ENCODE results near the gene LEKR1.
"Not testable (repeated sequence)": the region's sequence is repeated elsewhere in the genome, so short reads cannot be mapped to it uniquely, and the experiment has no call there.

The LEKR1 gene

DNA sequence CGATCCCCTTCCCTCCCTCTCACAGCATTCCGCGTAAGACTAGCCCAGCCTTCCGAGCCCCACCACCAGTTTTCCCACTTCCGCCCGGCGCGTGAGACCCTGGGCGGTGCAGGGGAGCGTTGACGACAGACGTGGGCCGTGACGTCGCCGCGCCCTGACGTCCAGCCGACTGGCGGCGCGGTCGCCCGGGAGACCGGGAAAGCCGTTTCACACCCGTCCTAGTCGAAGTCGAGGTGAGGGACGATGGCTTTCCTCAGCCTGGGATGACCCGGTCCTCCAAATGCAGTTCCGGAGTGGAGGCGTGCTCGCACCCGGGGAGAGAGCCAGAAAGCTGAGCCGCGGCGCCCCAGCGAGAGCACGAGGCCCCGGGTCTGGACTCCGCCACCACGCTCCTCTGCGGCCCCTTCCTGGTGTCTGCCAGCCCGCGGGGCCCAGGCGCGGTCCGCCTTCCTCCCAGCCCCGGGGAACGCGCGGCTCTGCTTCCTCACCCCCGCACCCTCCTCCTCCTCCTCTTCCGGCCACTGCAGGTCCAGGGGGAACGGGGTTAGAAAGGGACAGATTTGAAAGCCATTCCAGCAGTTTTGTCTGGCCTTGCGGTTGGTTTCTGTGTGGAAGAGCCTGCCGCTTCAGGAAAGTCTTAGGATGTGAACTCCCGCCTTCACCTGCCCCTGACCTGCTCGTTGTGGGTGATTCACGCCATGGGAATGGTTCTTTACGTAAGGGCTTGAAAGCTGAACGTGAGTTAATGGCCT, at the start of gene LEKR1:
LEKR1 (plus strand) TSS at position 210 of the 752 bp plus-strand sequence. CDS start 2,977 bp downstream, outside the sequence.
- peak; percentile 49 to 52 for DNase-seq (ENCODE audit: low read depth in 2 of 2)

DNA sequence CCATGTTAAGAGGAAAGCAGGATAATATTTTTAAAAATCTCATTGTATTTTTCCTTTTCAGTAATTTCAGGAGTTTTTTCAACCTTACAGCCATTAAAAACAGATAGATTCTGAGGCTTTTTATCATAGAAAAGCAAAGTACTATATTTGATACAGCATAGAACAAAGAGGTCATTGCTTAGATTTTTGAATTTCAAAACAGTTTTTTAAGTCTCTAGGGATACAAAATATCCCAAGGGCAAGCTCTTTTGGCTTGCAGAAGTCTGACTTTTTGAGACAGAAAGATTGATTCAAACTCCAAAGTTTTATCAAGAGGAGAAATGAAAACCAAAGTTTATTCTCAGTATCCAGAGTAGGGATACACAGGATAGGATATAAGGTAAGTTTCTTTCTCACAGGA, 49.3 kb upstream of the LEKR1 start:
- no peak for DNase-seq (ENCODE audit: low read depth in 2 of 2)

DNA sequence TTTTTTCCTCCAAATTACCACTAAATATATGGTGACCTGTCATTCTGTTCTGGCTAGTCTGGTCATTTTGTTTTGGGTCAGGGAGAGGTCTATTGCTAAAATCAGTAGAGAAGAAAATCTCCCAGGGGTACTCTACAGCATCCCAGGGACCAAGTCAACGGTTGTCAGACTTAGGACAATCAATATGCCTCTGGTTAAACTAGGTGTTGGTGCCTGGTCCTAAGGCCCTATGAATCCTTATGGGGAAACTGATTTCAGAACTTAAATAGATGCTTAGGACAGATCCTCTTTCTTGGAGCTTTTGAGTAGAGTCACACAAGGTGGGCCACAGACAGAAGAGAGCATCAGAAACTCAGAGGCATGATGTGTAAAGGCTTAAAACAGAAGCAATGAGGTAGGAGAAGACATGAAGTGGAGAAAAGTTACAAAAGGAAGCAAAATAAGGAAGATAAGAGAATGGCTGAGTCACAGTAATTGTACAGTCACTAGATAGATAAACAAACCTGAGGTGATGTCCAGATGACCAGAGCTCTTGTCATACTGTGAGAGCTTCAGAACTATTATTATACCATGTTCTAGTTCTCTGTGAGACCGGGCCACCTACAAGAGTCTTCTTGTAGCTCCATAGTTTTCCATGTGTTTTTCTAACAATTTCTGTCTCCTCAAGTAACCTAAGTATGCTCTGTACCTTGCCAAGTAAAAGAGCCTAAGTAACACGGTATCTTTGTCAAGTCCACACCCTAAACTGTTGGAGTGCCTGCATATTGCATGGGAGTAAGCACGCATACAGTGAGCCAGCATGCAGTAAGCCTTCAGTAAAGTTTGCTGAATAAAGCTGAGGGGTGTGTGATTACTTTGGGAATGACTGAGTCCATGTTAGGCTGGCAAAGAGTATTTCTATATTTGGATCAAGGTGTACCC, 44.6 kb upstream of the LEKR1 start:
- DNase-seq (ENCODE audit: low read depth in 2 of 2) = no peak

DNA sequence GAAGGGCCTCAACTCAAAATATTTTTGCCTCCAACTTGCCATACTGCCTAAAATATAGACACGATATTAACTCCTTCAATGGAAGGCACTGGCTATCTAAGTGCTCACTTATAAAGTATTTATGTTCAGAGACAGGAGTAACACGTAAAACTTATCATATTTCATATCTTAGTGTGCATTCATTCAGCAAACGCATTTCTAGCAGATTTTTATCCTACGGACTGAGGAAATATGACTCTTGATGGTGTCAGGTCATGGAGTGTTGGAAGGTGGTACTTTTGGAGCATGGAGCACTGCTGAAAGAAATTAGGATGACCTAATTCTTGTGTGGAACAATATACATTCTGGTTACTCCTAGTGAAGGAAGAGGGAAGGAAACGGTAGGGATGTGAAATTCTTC, 43.8 kb upstream of the LEKR1 start:
- no peak for DNase-seq (ENCODE audit: low read depth in 2 of 2)

DNA sequence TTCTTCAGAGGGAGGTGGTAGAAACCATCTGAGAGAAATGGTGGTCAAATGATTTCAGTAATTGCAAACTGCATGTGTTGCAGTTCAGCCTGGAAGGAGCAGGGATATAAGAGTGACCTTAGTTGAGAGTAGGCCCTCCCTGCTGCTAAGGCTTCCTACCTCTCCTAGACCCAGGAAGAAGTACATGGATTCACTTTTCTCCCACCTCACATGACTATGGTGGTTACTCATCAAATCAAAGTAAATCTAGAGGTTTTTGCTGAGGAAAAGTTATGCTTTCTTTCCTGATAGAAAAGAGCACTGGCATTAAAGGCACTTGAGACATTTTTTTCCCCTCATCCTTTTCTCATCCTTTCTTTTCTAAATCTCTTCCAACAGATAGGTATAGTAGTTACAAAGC, 43.2 kb upstream of the LEKR1 start:
- no peak for DNase-seq (ENCODE audit: low read depth in 2 of 2)

DNA sequence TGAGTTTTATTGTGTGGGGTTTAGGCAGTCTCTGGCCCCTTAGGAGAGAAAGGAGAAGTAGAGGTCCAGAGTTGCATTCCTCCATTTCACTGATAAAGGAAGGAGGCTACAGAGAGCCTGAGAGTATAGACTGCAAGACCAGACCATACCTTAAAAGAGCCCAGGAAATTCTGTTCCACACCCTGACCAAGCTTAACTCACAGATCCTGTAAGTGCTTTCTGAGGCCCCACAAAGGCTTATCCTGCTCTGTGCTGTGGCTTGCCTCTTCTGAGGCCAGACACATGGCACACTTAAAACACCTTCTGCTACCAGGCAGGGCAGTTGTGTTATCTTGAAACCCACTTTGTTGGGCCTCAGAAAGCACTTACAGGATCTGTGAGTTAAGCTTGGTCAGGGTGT, 39.2 kb upstream of the LEKR1 start:
- no peak for DNase-seq (ENCODE audit: low read depth in 2 of 2)

DNA sequence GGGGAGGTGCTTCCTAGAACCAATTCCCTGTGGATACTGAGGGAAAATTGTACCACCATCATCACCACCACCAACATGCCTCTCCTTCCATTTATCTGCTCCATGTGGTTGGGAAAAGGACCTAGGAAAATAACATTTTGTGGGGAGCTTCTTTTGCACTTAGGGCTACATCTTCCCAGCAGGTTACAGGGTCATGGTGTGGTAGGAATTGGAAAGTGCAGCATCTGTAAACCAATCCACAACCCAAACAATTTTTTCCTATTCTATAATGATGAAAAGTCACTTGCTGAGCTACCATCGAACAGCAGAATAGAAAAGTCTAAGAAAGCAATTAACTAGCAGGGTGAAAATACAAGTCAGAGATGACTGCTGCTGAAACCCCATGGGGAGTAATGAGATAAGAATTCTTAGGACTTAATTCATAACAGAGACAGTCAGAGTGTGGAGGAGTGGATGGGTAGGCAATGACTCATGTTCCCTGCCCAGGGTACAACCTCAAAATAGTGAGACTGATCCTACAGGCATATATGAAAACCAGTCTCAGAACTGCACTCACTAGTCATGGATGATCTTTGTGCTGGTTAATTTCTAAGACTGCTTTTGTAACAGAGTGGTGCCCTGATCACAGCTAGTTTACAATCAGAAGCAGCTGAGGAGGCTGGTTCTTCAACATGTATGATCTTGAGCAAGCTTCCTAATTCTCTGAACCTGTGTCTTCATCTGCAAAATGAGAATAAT, 38.1 kb upstream of the LEKR1 start:
- no peak for DNase-seq (ENCODE audit: low read depth in 2 of 2)

DNA sequence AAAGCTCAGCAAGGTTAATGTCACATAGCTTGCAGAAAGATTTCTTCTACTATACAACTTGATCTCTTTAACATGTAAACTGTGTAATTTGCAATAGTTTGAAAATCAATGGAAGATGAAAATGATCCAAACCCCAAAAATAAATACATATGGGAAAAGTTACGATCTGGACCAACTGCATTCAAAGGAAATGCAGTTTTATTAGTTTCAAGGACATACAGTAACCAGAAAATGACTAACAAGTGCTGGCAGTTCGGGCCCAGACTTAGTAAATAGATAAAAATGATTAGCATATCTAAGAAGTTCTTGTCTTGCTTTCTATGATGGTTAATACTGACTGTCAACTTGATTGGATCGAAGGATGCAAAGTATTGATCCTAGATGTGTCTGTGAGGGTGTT, 37.3 kb upstream of the LEKR1 start:
- no peak for DNase-seq (ENCODE audit: low read depth in 2 of 2)

DNA sequence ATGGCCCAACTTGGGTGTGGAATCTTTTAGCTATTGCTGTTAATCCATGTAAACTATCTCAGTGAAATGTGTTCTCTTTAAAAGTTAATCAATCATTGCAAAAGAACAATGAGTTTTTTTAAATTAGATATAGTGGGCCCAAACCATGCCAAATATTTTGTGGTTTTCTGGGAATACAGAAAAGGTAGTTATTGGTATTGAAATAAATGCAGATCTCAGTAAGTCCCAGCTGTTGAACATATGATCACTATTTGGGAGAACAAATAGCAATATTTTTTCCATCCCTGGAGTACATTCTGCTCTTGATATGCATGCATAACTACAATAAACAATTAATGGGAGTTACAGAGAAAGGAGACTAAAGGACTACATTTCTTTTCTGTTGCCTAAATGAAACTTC, 36.0 kb upstream of the LEKR1 start:
- no peak for DNase-seq (ENCODE audit: low read depth in 2 of 2)

DNA sequence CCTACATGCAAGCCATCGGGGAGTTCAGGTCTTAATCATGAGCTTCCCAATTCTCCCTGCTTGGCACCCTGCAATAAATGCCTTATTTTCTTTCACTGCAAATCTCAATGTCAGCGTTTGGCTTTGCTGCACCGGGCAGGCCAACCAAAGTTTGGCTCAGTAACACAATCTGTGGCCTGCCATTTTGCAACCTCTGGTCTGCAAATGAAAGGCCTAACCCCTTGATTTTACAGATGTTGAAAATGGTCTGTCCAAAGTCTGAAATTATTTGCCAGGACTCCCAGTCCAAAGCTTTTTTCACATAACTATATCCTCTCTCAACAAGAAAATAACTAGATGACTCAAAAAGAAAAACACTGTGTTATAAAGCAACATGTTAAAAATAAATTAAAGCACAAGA, 34.0 kb upstream of the LEKR1 start:
- no peak for DNase-seq (ENCODE audit: low read depth in 2 of 2)

DNA sequence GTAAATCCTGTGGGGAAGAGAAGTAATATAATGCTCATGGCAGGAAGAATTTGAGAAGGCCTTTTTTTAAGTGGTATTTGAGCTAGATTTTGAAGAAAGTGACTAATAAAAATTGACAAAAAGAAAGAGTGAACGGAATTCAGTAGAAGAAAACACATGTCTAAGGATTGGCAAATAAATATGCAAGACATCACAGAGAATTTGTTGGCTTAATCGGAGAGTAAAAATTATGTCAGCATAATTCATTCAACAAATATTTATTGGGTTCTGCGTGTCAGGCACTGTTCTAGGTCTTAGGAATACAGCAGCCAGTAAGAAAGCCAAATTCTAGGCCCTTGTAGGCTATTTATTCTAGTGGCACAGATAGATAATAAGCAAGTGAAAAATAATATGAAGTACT, 33.6 kb upstream of the LEKR1 start:
- DNase-seq (ENCODE audit: low read depth in 2 of 2) = no peak

DNA sequence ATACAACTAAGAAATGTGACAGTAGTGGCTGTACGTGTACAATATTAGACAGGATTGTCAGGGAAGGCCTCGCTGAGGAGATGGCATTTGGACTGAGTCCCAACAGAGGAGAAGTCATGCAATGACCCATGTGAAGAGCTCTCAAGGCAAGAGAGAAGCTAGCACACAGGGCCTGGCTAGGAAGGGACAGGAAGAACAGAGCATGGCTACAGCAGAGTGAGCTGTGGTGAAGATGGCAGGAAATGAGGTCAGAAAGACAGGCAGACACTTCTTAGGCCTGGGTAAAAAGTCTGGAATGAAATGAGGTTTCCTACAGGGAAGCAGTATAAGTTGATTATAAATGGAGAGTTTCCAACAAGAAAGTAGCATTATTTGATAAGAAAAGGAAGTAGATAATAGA, 33.2 kb upstream of the LEKR1 start:
- DNase-seq (ENCODE audit: low read depth in 2 of 2) = no peak

DNA sequence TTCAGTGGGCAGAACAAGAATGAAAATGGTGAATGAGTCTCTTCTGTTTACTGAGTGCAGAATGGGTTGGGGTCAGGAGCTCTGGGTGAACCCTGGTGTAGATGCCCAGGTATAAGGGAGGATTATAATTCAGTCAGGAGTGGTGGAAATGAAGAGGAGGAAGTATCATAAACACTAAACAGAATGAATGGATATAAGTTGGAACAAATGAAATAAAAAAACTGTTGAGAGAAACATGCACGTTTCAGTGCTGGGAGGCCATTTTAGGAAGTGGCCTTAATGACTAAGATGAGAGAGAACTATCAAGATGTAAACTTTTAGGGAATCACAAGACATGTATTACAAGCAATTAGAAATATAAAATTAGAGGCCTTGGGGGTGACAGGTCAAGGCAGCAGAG, 32.8 kb upstream of the LEKR1 start:
- no peak for DNase-seq (ENCODE audit: low read depth in 2 of 2)

DNA sequence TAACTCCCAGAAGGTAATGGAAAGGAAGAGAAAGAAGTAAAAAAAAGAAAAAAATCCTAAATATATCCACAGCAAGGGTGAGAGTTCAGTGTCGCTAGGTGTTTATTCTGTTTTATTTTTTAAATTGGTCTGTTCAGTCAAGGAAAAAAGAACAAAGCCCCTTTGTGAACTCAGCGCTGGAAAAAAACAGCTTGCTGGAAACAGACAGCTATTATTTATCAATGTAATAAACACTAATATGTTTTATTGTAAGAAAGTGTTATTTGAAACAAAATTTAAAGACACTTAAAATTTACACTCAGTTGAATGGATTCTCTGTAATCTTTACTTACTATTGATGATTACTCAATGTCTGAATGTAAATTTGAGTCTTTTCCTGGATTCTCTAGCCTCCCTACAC, 32.3 kb upstream of the LEKR1 start:
- no peak for DNase-seq (ENCODE audit: low read depth in 2 of 2)

DNA sequence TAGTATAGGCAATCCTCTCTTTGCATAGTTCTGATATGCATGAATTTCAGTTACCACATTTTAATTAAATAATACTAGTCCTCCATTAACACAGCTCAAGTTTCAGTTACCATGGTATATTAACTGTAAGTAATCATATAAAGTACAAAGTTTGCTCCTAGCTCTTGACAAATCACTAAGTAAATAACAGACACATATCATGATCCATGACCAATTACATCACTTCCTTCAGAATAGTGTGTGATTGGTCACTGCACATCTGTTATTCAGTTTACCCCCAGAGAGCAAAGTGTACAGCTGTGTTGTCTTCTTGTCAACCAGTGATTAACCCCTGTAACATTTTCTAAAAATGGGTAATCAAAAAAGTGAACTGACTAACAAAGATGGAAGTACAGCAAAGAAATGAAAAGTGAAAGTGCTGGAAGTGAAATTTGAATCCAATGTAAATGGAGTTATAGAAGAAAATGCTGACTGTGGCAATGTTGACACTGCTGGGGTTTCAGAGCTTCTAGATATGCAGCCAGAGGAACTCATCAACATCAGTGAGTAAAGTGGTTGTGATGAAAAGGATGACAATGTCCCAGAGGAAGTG, 30.2 kb upstream of the LEKR1 start:
- no peak for DNase-seq (ENCODE audit: low read depth in 2 of 2)

DNA sequence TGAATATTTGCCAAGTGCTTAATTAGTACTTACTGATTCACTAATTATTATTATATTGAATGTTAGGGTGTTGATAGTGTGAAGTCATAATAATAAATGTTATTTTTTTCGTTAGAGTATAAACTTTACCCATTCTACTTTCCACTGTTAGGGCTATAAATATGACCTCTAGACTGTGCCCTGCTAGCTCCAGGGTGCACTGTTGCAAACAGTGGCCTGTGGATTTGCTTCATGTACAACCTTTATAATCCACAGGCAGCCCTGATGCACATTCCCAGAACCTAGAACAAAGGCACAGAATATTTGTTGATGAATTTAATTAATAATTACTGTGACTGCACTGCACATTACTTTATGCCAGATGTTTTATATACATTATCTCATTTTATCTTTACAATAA, 28.8 kb upstream of the LEKR1 start:
- DNase-seq (ENCODE audit: low read depth in 2 of 2) = no peak

DNA sequence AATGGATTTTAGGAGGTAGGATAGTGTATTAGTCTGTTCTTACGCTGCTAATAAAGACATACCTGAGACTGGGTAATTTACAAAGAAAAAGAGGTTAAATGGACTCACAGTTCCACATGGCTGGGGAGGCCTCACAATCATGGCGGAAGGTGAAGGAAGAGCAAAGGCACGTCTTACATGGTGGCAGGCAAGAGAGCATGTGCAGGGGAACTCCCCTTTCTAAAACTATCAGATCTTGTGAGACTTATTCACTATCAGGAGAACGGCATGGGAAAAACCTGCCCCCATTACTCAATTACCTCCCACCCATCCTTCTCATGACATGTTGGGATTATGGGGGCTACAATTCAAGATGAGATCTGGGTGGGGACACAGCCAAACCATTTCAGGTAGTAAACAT, 25.9 kb upstream of the LEKR1 start:
- not testable (repeated sequence) for DNase-seq (ENCODE audit: low read depth in 2 of 2)

DNA sequence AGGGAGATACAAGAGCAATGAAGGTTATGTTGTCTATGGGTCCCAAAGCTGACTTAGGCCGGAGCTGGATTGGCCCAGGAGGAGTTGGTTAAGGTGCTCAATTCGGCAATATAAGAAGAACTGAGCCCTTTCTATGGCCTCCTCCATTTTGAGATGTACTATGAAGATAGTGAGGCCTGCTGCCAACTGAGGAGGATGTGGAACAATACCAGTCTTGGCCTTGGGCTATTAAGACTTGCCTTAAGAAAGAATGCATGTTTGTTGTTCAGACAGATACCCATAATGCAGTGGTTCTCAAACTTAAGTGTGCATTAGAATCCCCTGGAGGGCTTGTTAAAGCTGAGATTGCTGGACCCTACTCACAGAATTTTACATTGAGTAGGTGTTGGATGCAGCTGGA, 24.4 kb upstream of the LEKR1 start:
- DNase-seq (ENCODE audit: low read depth in 2 of 2) = no peak

DNA sequence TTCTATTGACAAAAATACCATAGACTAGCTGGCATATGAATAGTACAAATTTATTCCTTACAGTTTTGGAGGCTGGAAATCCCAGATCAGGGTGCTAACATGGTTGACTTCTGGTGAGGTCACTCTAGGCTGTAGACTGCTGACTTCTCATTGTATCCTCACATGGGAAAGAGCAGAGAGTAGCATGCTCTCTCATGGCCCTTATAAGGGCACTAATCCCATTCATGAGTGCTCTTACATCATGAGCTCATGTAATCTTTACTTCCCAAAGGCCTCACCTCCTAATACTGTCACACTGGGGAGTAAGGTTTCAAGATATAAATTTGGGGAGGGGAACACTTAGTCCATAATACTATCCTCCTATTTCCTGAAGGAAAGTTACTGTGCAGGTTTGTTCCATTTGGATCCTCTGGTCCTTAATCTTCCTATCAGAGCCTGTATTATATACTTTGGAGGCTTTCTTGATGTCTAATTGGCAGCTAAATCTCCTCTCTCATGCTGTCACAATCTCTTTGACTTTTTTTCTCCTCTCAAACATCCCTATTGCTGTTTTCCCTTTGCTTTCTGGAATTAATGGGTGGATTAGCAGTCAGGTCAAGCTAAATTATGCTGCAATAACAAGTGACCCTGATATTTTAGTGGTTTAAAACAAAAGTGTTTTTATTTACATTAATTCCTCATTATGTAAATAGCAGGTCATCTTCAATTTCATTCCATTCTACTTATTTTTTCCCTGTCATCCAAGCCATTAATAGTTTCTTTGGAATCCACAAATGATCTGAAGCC, 23.1 kb upstream of the LEKR1 start:
- no peak for DNase-seq (ENCODE audit: low read depth in 2 of 2)

DNA sequence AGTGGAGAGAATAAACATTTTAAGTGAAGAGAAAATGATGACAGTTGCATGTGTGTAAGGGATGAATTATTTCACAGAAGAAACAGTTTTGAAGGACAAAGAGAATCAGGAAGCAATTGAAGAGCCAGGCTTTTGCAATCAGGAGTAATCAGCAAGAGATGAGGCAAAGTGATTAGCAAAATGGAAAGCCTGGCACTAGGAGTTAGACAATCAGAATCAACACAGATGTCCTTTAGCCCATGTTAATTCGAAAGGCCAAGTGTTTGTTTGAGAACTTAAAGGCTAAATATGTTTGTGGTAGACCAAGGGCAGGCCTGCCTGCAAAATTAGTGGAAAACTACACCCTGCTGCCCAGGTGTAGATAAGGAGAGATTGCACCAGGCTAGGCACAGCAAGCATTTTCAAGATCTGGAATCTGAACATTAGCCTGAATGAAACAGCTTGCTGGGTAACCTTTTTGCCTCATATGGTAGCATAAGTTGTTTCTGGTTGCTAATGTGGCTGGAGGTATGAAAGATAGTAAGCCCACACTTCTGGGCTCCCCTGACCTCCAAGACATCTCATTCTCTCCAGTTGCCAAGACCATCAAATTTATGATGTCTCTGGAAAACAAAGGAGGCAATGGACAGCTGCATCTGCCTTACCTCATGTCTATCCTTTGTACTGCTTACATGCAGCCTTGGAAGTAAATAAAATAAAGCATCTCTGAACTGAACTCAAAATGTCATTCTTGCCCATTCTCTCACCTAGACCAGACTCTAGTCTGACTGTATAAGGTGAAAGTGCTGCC, 22.0 kb upstream of the LEKR1 start:
- no peak for DNase-seq (ENCODE audit: low read depth in 2 of 2)
